IgD-negative memory B cell (primary cell): ENCODE data around the gene C5orf58. TPM values are rescaled to one million over a fixed set of nuclear protein-coding genes. Genes with fewer than 3 reads are reported as not detected.

ENCODE experiments used
- H3K27ac Mint-ChIP-seq, 3 donors: one replicate each; pipeline ENCODE4 v1.8.0; 2020 to 2022; ENCODE audit warnings: mild to moderate bottlenecking in 3 of 3, mixed read lengths in 3 of 3, moderate library complexity in 1 of 3
- H3K27me3 Mint-ChIP-seq: one replicate; pipeline ENCODE4 v1.8.0; 2021; ENCODE audit warnings: mixed read lengths
- H3K36me3 Mint-ChIP-seq: one replicate; pipeline ENCODE4 v1.8.0; 2020; ENCODE audit warnings: mild to moderate bottlenecking, mixed read lengths
- H3K4me1 Mint-ChIP-seq, 3 donors: one replicate each; pipeline ENCODE4 v1.8.0; 2020 to 2022; ENCODE audit warnings: mixed read lengths in 3 of 3, mild to moderate bottlenecking in 1 of 3
- H3K4me3 Mint-ChIP-seq, 4 donors: one replicate each; pipeline ENCODE4 v1.8.0; 2020 to 2022; ENCODE audit warnings: mild to moderate bottlenecking in 4 of 4, mixed read lengths in 4 of 4, moderate library complexity in 3 of 4
- H3K9me3 Mint-ChIP-seq, 3 donors: one replicate each; pipeline ENCODE4 v1.8.0; 2020 to 2021; ENCODE audit warnings: mixed read lengths in 3 of 3, mild to moderate bottlenecking in 1 of 3
- polyA plus RNA-seq: library from polyadenylated mRNA; unstranded; fragments of 300-500 nt; fragmentation: Illumina TruSeq; gene quantifications from one replicate; pipeline ENCODE4 v1.2.3, GENCODE V29; 2021

Gene C5orf58
- polyA plus RNA-seq, 1 donor from 2014 or later = not detected

GRCh38 chr5:170216257-170216864 lies 16.4 kb upstream of the C5orf58 start:
- no peaks in the 10 kb centered on the region for H3K36me3 Mint-ChIP-seq
- peaks cover 4 to 11% (median 9%) of the 10 kb centered on the region in 3 donors for H3K4me1 Mint-ChIP-seq
- H3K9me3 Mint-ChIP-seq = no peaks in the 10 kb centered on the region
- no peak overlapping the region for H3K4me3 Mint-ChIP-seq
- peaks cover 9% of the 10 kb centered on the region for H3K27me3 Mint-ChIP-seq
- H3K27ac Mint-ChIP-seq = no peak overlapping the region

DNA sequence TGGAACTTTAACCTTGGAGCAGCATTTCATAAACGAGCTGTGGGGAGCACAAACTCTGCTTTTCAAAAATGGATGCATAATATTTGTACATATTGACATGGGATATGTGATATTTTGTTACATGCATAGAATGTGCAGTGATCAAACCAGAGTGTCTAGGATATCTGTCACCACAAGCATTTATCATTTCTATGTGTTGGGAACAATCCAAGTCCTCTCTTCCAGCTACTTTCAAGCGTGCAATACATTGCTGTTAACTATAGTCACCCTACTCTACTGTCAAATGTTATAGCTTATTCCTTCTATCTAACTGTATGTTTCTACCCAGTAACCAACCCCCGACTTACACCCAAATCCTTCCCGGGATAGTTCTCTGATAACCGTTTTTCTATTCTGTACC lies 15.0 kb upstream of the C5orf58 start:
- H3K36me3 Mint-ChIP-seq = no peaks in the 10 kb centered on the region
- H3K27me3 Mint-ChIP-seq = peaks cover 6% of the 10 kb centered on the region
- H3K27ac Mint-ChIP-seq = no peak overlapping the region
- peaks cover 4 to 11% (median 9%) of the 10 kb centered on the region in 3 donors for H3K4me1 Mint-ChIP-seq
- no peaks in the 10 kb centered on the region for H3K9me3 Mint-ChIP-seq
- H3K4me3 Mint-ChIP-seq = no peak overlapping the region

DNA sequence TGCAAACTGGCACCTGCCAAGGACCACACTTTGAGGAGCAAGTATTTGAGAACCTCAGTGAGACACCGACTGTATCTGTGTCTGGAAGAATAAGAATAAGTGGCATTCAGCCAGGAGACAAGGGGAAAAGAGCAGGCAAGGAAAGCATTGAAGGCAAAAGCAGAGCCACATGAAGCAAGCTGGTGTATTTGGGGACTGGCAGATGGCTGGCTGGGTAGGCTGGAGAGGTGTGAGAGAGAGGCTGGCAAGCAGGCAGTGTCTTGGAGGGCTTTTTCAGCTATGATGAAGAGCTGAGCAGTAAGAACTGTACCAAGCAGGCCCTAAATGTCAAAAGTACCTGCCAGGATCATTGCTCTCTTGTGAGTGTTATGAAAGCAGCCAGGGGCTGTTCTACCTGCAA lies 14.1 kb upstream of the C5orf58 start:
- H3K36me3 Mint-ChIP-seq = no peaks in the 10 kb centered on the region
- H3K4me1 Mint-ChIP-seq = peaks cover 4 to 11% (median 9%) of the 10 kb centered on the region in 3 donors
- no peak overlapping the region for H3K4me3 Mint-ChIP-seq
- H3K27ac Mint-ChIP-seq = no peak overlapping the region
- no peaks in the 10 kb centered on the region for H3K9me3 Mint-ChIP-seq
- H3K27me3 Mint-ChIP-seq = peaks cover 5% of the 10 kb centered on the region

DNA sequence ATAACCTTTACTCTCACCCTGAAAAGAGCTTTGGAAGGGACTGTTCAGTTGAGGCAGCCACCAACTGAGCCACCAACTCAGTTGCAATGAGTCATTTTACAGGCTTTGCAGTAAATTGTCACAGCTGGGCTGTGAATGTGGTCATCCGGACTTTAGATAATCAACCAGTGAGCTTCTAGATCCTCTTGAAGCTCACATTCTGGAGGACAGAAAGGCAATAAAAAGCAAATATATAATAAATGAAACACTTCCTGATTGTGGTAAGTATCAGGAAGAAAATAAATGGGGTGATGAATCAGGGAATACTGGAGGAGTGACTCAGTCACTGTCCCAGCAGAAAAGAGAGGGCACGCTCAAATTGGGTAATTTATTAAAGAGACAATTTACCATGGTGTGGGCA lies 13.2 kb upstream of the C5orf58 start:
- no peaks in the 10 kb centered on the region for H3K36me3 Mint-ChIP-seq
- H3K9me3 Mint-ChIP-seq = no peaks in the 10 kb centered on the region
- H3K4me3 Mint-ChIP-seq = no peak overlapping the region
- H3K27ac Mint-ChIP-seq = no peak overlapping the region
- peaks cover 4 to 11% (median 9%) of the 10 kb centered on the region in 3 donors for H3K4me1 Mint-ChIP-seq
- H3K27me3 Mint-ChIP-seq = no peaks in the 10 kb centered on the region

GRCh38 chr5:170220191-170220590 lies 12.6 kb upstream of the C5orf58 start:
- peaks cover 2% of the 10 kb centered on the region for H3K36me3 Mint-ChIP-seq
- no peaks in the 10 kb centered on the region for H3K9me3 Mint-ChIP-seq
- H3K4me1 Mint-ChIP-seq = peaks cover 4 to 11% (median 9%) of the 10 kb centered on the region in 3 donors
- no peak overlapping the region for H3K4me3 Mint-ChIP-seq
- no peaks in the 10 kb centered on the region for H3K27me3 Mint-ChIP-seq
- H3K27ac Mint-ChIP-seq = peak overlapping the region in 1 of 3 donors; percentile 10

GRCh38 chr5:170221327-170221741 lies 11.5 kb upstream of the C5orf58 start:
- peaks cover 4 to 17% (median 12%) of the 10 kb centered on the region in 3 donors for H3K4me1 Mint-ChIP-seq
- H3K36me3 Mint-ChIP-seq = peaks cover 2% of the 10 kb centered on the region
- no peaks in the 10 kb centered on the region for H3K9me3 Mint-ChIP-seq
- H3K27ac Mint-ChIP-seq = no peak overlapping the region
- H3K4me3 Mint-ChIP-seq = no peak overlapping the region
- peaks cover 2% of the 10 kb centered on the region for H3K27me3 Mint-ChIP-seq

GRCh38 chr5:170223360-170223759 lies 9.4 kb upstream of the C5orf58 start:
- H3K9me3 Mint-ChIP-seq = no peaks in the 10 kb centered on the region

DNA sequence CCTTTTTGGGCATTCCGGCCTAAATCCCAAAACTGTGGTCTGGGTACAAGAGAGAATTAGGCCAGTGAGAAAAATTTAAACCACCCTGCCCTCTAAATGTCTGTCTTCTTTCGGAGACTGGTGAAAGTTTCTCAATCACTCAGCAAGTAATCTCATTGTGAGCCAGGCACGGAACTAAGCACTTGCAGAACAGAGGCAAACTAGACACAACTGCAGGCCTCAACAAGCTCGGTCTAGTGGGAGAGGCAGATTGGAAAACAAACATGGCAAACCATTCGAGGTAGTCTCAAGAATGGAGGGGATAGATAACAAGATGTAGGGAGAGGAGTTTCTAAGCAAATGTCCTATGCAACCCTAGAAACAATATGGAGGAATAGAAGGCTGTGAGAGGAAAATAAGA lies 8.9 kb upstream of the C5orf58 start:
- H3K36me3 Mint-ChIP-seq = peaks cover 4% of the 10 kb centered on the region
- peaks cover 4 to 17% (median 12%) of the 10 kb centered on the region in 3 donors for H3K4me1 Mint-ChIP-seq
- no peak overlapping the region for H3K4me3 Mint-ChIP-seq
- H3K27ac Mint-ChIP-seq = no peak overlapping the region
- peaks cover 2% of the 10 kb centered on the region for H3K27me3 Mint-ChIP-seq
- H3K9me3 Mint-ChIP-seq = no peaks in the 10 kb centered on the region

More at GRCh38 chr5:170223360-170223759, 9.4 kb upstream of the C5orf58 start:
- Mint-ChIP-seq H3K36me3 (peaks cover 2% of the 10 kb centered on the region), H3K27ac (no peak overlapping the region), H3K27me3 (peaks cover 2% of the 10 kb centered on the region), H3K4me3 (no peak overlapping the region), H3K4me1 (peaks cover 4 to 17% (median 12%) of the 10 kb centered on the region in 3 donors)

DNA sequence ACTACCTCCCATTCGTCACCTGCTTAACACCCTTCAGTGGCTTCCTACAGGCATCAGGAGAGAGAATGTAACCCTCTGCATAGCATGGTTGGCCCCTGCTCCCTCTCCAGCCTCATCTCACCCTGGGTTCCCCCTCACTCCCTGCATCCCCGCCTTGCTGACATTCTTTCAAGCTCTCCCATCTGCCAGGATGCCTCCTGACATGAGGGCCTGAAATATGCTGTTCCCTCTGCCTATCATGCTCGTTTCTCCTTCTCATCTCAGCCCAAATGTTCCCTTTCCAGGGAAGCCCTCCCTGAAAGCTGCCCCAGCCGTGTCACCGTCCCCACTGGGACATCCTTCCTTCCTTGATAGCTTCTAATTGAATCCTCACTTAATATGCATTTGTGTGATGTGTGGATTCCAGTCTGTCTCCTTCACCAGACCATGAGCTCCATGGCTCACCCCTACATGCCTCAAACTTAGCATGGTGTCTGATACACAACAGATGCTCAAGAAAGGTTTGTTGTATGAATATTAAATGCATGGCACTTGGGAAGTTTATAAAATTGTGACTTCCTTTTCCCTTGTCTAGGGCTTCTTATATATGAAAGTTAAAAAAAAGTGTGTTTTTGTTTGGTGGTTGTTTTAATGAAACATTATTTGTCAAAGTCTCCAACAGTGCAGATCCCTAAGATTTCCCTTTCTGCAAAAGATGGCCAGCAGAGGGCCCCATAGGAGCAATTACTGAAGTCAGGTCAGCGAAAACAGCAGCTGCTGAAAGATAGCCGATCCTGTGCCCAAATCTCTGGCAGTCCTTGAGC lies 7.3 kb upstream of the C5orf58 start:
- Mint-ChIP-seq H3K9me3 (no peaks in the 10 kb centered on the region), H3K4me1 (peaks cover 0 to 7% (median 2%) of the 10 kb centered on the region in 3 donors), H3K36me3 (peaks cover 4% of the 10 kb centered on the region), H3K27ac (no peak overlapping the region), H3K4me3 (no peak overlapping the region), H3K27me3 (peaks cover 2% of the 10 kb centered on the region)

DNA sequence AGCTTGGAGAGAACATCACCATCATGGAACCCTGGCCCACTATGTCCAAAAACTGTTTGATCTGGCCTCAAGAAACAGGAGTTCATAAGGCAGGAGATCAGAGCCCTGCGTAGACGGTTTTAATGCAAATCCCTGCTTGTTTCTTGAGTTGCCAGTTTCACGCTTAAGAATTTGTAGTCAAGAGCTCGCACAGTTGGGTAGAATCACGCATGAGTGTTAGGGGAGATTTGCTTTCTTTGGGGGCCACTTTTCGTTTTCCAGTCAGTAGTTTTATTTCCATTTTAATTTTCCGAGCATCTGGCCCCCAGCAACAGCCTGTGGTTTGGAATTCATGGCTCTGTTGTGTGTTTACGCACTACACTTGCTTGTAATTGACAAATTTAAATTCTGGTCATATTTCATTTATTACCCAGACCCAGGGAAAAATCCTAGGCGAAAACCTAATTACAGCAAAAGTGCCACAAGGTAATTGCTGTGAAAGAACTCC lies 6.6 kb upstream of the C5orf58 start:
- Mint-ChIP-seq H3K27ac (no peak overlapping the region), H3K4me1 (peaks cover 0 to 6% (median 2%) of the 10 kb centered on the region in 3 donors), H3K36me3 (peaks cover 4% of the 10 kb centered on the region), H3K27me3 (peaks cover 2% of the 10 kb centered on the region), H3K4me3 (no peak overlapping the region), H3K9me3 (no peaks in the 10 kb centered on the region)

DNA sequence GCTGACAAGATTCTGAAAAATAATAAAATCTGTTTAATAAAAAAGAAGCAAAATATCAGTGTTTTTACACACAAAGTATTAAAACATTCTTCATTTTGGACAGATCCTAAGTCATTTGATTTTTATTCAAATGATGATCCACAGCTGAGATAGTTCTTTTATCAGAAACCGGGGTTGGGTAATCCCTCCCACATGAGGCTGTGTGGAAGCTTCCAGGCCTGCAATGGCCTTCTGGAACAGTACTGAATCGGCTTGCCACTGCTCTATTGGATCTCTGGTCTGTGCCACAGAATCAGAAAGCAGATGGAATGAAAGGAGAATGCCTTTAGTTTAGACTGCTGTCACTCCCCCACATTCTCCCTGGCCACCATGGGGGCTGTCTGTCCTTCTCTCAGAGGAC lies 6.1 kb upstream of the C5orf58 start:
- no peaks in the 10 kb centered on the region for H3K9me3 Mint-ChIP-seq
- no peak overlapping the region for H3K27ac Mint-ChIP-seq
- peaks cover 0 to 6% (median 2%) of the 10 kb centered on the region in 3 donors for H3K4me1 Mint-ChIP-seq
- H3K4me3 Mint-ChIP-seq = no peak overlapping the region
- H3K27me3 Mint-ChIP-seq = peaks cover 2% of the 10 kb centered on the region
- peaks cover 4% of the 10 kb centered on the region for H3K36me3 Mint-ChIP-seq

DNA sequence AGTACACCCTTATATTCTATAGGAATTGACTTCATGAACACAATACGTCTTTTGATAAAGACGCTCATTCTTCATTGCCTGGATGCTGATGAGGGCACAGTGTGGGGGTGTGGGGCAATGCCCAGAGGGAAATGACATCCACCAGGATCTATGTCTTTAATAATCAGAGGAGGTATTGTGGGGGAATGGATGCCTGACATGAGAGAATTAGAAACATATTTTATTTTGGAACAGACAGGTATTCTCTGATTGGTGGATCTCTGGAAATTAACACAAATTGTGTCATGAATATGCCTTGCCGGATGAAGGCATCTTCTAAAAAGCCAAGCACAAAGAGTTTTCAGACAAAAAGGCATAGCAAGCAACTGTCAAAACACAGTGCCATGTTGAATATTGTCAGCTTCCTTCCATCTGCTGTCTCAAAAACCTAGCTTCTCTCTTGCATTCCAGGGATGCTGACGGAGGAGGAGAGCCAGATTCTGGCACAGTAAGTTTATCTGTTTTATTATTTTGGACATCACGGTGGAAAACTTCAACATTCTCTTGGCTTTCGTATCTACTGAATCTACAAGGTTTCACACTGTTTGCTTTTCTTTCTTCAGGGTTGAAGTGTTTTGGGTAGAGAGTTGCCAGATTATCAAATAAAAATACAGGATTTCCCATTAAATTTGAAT lies 3.9 kb upstream of the C5orf58 start:
- Mint-ChIP-seq H3K27me3 (peaks cover 2% of the 10 kb centered on the region), H3K36me3 (peaks cover 4% of the 10 kb centered on the region), H3K4me1 (peaks cover 0 to 6% (median 2%) of the 10 kb centered on the region in 3 donors), H3K4me3 (no peak overlapping the region), H3K27ac (no peak overlapping the region), H3K9me3 (no peaks in the 10 kb centered on the region)

- Mint-ChIP-seq H3K27ac (no peak overlapping the region), H3K4me3 (no peak overlapping the region), H3K36me3 (peaks cover 2% of the 10 kb centered on the region), H3K27me3 (no peaks in the 10 kb centered on the region), H3K4me1 (no peaks in the 10 kb centered on the region), H3K9me3 (no peaks in the 10 kb centered on the region)
Measured at GRCh38 chr5:170233358-170233892, 640 bp downstream of the C5orf58 start.

DNA sequence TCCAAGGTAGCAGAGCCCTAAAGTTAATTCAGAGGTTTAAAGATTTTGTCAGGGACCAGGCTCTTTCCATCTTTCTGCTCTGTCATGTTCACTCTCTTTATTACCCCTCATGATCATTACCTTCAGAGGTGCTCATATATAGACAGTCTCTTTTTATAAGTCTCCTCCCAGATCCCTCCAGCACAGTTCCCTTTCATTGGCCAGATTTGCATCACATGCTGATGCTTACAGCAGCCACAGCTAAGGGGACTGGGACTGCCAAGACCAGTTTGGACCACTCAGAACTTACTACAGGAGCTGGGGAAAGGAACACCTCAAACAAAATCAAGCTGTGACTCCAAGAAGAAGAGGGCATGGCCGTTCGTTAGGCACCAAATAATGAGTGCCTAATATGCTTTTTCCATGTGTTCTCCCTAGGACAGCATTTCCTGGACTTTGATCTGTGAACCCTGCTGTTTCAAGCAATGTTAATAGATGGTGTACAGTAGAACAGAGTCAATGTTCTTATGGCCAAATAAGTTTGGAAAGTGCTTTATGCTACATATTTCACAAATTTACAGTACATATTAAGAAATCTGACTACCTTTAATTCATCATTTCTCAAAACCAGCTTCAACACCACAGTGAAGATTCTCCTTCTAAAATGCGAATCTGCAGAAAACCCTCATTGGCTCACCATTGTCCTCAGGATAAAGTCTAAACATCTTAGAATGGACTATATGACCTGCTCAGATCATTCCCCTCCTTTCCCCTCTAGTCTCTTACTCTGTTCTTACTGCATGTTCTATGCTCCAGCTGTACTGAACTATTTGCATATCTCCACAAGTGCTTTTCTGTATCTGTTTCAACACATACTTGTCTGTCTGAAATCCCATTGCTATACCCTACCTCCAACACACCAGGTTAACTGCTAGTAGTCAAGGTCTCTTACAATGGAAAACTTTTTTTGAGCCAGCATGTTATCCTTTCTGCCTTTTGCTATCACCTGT lies 3.4 kb downstream of the C5orf58 start:
- H3K36me3 Mint-ChIP-seq = no peaks in the 10 kb centered on the region
- H3K27me3 Mint-ChIP-seq = no peaks in the 10 kb centered on the region
- no peak overlapping the region for H3K4me3 Mint-ChIP-seq
- H3K27ac Mint-ChIP-seq = no peak overlapping the region
- no peaks in the 10 kb centered on the region for H3K4me1 Mint-ChIP-seq
- no peaks in the 10 kb centered on the region for H3K9me3 Mint-ChIP-seq
